Heart left ventricle (tissue), 13 donors: ENCODE measurements around the gene L3MBTL1.

Experiments used
- CTCF ChIP-seq, 12 donors: fragments of 200-600 bp; sonication (generic) in 4 of 12; IDR thresholded peaks; one replicate each; pipeline versions ENCODE4 v1.5.0 to v1.8.0; 2018 to 2022; ENCODE audit warnings: antibody characterized with exemption in 12 of 12, mild to moderate bottlenecking in 5 of 12
- POLR2A ChIP-seq, 2 donors: fragments of 450-650 bp; IDR thresholded peaks; one replicate each; pipeline ENCODE4 v1.6.1; 2017; ENCODE audit warnings: antibody characterized with exemption in 2 of 2, mild to moderate bottlenecking in 2 of 2, moderate library complexity in 2 of 2
- donor health status: ischemic (EF 13 %, LVEDD 7.1; RV severe dilation, severe dysfunction).
- donor health status: DM: no; HTN: yes; CAD: no.
- donor health status: DM: no; HTN: no; CAD: no.
- donor health status: ischemic (EF 25% LVEDD 6.9; RV normal size, moderate dysfunction).
- donor health status: ischemic (EF 25% LVEDD 5.7; RV mildly dilated, moderate dysfunction).
- donor health status: ischemic (EF 35%, LVEDD 5.7; RV mildly dilated, moderate dysfunction).
- donor health status: nonischemic (EF 11% LVEDD 7.7; RV severe dilation, severe dysfunction).
- donor health status: DM: yes; HTN: yes; CAD: no.
- donor health status: PGD.
- donor health status: ischemic (EF 29% LVEDD 5.4; RV normal size, mild dysfunction).
- donor health status: nonischemic (EF 23%, LVEDD 6.1; RV moderate dilation, normal function).

DNA sequence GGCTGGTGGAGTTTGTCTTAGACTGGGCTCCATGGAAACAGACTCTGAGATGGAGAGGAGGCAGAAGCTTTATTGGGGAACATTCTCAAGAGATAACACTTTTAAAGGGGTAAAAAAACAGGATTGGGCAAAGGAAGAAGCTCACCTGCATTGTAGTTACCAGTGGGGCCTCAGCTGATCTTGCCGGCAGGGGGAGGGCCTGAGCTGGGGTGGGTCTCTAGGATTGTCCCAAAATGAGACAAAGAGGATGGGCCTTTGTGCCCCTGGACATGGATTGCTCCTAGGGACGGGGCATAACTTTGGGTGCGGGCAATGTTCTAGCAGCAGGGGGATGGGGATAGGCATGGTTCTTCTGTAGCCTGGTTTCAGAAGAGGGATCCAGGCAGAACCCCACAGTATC, 63.8 kb downstream of the L3MBTL1 start:
- TF ChIP-seq CTCF (IDR thresholded peaks at IDR 0.05), result no peak
- TF ChIP-seq POLR2A (IDR thresholded peaks at IDR 0.05), result no peak
